ENCODE data around the gene KIFC1. TPM values are rescaled to one million over a fixed set of nuclear protein-coding genes. Genes with fewer than 3 reads are reported as not detected.

KIFC1 gene
- total and polyA plus RNA-seq, 2 experiments from 2014 or later, result 4.0 to 14.4 TPM

DNA sequence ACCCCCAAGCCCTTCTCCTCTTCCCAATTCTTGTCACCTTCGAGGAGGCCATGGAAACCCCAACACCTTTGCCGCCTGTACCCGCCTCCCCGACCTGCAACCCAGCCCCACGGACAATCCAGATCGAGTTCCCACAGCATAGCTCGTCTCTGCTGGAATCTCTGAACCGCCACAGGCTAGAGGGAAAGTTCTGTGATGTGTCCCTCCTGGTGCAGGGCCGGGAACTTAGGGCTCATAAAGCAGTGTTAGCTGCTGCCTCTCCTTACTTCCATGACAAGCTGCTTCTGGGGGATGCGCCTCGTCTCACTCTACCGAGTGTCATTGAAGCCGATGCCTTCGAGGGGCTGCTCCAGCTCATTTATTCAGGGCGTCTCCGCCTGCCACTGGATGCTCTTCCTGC, 63.4 kb downstream of the KIFC1 start:
- peaks cover 4% of the 10 kb centered on the region; the same call in 1 of the 2 replicates for H3K4me1 ChIP-seq (ENCODE audit: insufficient read depth)
- H3K4me2 ChIP-seq (ENCODE audit: unreplicated experiment), result peak overlapping the region; percentile 85
- 46 to 51% methylated on average over 16 of the region's 16 CpGs for WGBS, 2 experiments (ENCODE audit: low coverage in 1 of 2, low lambda C conversion rate in 2 of 2, missing lambda C conversion rate in 2 of 2)
- H3K4me3 ChIP-seq, result peak overlapping the region; percentile 87
- peaks cover 10% of the 10 kb centered on the region for H3F3A ChIP-seq (ENCODE audit: insufficient read depth)
- H3K79me2 ChIP-seq (ENCODE audit: insufficient read depth), result peaks cover 26% of the 10 kb centered on the region
- H3K36me3 ChIP-seq (ENCODE audit: low read depth), result no peaks in the 10 kb centered on the region
- no peaks in the 10 kb centered on the region for H4K20me1 ChIP-seq (ENCODE audit: insufficient read depth)
- H3K27me3 ChIP-seq (replicated peaks; ENCODE audit: insufficient read depth), result no peaks in the 10 kb centered on the region
- no peak for TF ChIP-seq EZH2phosphoT487 (IDR thresholded peaks at IDR 0.05; ENCODE audit: insufficient read depth, low read depth)
- H3K9me2 ChIP-seq (ENCODE audit: insufficient read depth), result no peaks in the 10 kb centered on the region
- peak overlapping the region; percentile 66 for H2AFZ ChIP-seq
- in situ Hi-C loops (cut with MboI), result no loop called here
- H3K9ac ChIP-seq, result peak overlapping the region; percentile 84
- peak; percentile 14 for DNase-seq
- no peaks in the 10 kb centered on the region for H3K9me3 ChIP-seq (ENCODE audit: low read depth)
- H3K27ac ChIP-seq, result no peak overlapping the region

DNA sequence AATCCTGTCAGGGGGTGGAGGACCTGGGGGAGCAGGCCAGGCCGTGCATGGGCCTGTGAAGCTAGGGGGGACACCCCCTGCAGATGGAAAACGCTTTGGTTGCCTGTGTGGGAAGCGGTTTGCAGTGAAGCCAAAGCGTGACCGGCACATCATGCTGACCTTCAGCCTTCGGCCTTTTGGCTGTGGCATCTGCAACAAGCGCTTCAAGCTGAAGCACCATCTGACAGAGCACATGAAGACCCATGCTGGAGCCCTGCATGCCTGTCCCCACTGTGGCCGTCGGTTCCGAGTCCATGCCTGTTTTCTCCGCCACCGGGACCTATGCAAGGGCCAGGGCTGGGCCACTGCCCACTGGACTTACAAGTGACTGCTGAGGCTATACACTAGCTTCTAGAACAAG, 64.5 kb downstream of the KIFC1 start:
- no peak overlapping the region for H3K9ac ChIP-seq
- 96 to 98% methylated on average over 12 of the region's 12 CpGs for WGBS, 2 experiments (ENCODE audit: low coverage in 1 of 2, low lambda C conversion rate in 2 of 2, missing lambda C conversion rate in 2 of 2)
- TF ChIP-seq EZH2 (IDR thresholded peaks at IDR 0.05; ENCODE audit: insufficient read depth, poor library complexity, severe bottlenecking) (no peak), EZH2phosphoT487 (IDR thresholded peaks at IDR 0.05; ENCODE audit: insufficient read depth, low read depth) (no peak)
- no peak overlapping the region for H3K4me2 ChIP-seq (ENCODE audit: unreplicated experiment)
- H3K9me2 ChIP-seq (ENCODE audit: insufficient read depth), result no peaks in the 10 kb centered on the region
- no peak for DNase-seq
- no peak overlapping the region for H3K27ac ChIP-seq
- in situ Hi-C loops (cut with MboI), result no loop called here
- no peaks in the 10 kb centered on the region for H3K9me3 ChIP-seq (ENCODE audit: low read depth)
- H3K79me2 ChIP-seq (ENCODE audit: insufficient read depth), result peaks cover 26% of the 10 kb centered on the region
- no peak overlapping the region for H2AFZ ChIP-seq
- no peaks in the 10 kb centered on the region for H3K27me3 ChIP-seq (replicated peaks; ENCODE audit: insufficient read depth)
- H3K36me3 ChIP-seq (ENCODE audit: low read depth), result no peaks in the 10 kb centered on the region
- H3F3A ChIP-seq (ENCODE audit: insufficient read depth), result no peaks in the 10 kb centered on the region
- no peaks in the 10 kb centered on the region for H4K20me1 ChIP-seq (ENCODE audit: insufficient read depth)
- H3K4me3 ChIP-seq, result no peak overlapping the region
- H3K4me1 ChIP-seq (ENCODE audit: insufficient read depth), result peaks cover 4% of the 10 kb centered on the region; the same call in 1 of the 2 replicates

DNA sequence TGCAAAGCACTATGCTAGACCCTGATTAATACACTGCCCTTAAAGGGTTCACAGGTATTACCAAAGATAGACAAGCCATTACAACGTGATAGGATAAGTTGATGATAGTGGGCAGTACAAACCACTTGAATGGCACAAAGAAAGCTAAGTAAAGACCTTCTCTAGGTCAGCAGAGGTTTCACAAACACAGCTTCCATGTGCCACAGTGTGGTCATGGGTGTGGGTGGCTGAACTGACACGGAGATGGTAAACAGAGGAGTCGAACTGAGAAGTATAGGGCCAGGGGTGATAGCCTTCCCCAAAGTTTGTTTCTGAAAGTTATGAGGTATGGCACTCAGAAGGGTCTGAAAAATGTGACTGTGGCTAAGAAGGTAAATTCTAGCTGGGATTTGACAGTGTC, 67.1 kb downstream of the KIFC1 start:
- DNase-seq, result no peak
- no peaks in the 10 kb centered on the region for H4K20me1 ChIP-seq (ENCODE audit: insufficient read depth)
- no peak overlapping the region for H3K9ac ChIP-seq
- no peaks in the 10 kb centered on the region for H3K36me3 ChIP-seq (ENCODE audit: low read depth)
- TF ChIP-seq EZH2 (IDR thresholded peaks at IDR 0.05; ENCODE audit: insufficient read depth, poor library complexity, severe bottlenecking) (no peak), EZH2phosphoT487 (IDR thresholded peaks at IDR 0.05; ENCODE audit: insufficient read depth, low read depth) (no peak)
- H3K4me1 ChIP-seq (ENCODE audit: insufficient read depth), result peaks cover 4% of the 10 kb centered on the region; the same call in 1 of the 2 replicates
- WGBS, 2 experiments (ENCODE audit: low coverage in 1 of 2, low lambda C conversion rate in 2 of 2, missing lambda C conversion rate in 2 of 2), result 35 to 39% methylated on average over 3 of the region's 3 CpGs
- H3K9me3 ChIP-seq (ENCODE audit: low read depth), result no peaks in the 10 kb centered on the region
- no peak overlapping the region for H2AFZ ChIP-seq
- no peaks in the 10 kb centered on the region for H3K27me3 ChIP-seq (replicated peaks; ENCODE audit: insufficient read depth)
- no peaks in the 10 kb centered on the region for H3K9me2 ChIP-seq (ENCODE audit: insufficient read depth)
- H3F3A ChIP-seq (ENCODE audit: insufficient read depth), result no peaks in the 10 kb centered on the region
- H3K27ac ChIP-seq, result no peak overlapping the region
- in situ Hi-C loops (cut with MboI), result no loop called here
- no peak overlapping the region for H3K4me2 ChIP-seq (ENCODE audit: unreplicated experiment)
- no peak overlapping the region for H3K4me3 ChIP-seq
- peaks cover 24% of the 10 kb centered on the region for H3K79me2 ChIP-seq (ENCODE audit: insufficient read depth)

DNA sequence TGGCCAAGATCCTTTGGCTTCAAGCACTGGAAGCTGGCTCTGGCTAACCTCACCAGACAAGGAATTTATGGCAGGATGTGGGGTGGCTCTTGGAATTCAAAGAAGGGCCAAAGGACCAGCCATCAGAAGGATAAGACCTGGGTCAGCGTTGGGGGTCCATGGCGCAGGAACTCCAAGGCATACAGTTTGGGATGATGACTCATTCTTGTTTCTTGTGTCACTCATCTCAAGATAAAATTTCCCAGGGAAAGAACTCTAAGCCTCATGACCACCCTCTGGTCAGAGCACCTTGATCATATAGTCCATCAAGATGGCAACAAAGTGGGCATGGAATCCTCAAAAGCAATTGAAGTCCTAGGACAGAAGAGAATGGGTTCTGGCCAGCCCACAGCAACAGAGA, 67.6 kb downstream of the KIFC1 start:
- WGBS, 2 experiments (ENCODE audit: low coverage in 1 of 2, low lambda C conversion rate in 2 of 2, missing lambda C conversion rate in 2 of 2), result 96 to 98% methylated on average over 2 of the region's 2 CpGs

More for the DNA sequence above, 67.6 kb downstream of the KIFC1 start:
- H3K4me2 ChIP-seq (ENCODE audit: unreplicated experiment), result no peak overlapping the region
- in situ Hi-C loops (cut with MboI), result no loop called here
- H3K36me3 ChIP-seq (ENCODE audit: low read depth), result no peaks in the 10 kb centered on the region
- no peaks in the 10 kb centered on the region for H3F3A ChIP-seq (ENCODE audit: insufficient read depth)
- peaks cover 4% of the 10 kb centered on the region; the same call in 1 of the 2 replicates for H3K4me1 ChIP-seq (ENCODE audit: insufficient read depth)
- H3K4me3 ChIP-seq, result no peak overlapping the region
- H3K79me2 ChIP-seq (ENCODE audit: insufficient read depth), result peaks cover 21% of the 10 kb centered on the region
- no peak overlapping the region for H3K9ac ChIP-seq
- DNase-seq, result no peak
- no peak overlapping the region for H2AFZ ChIP-seq
- H3K9me2 ChIP-seq (ENCODE audit: insufficient read depth), result no peaks in the 10 kb centered on the region
- H3K27me3 ChIP-seq (replicated peaks; ENCODE audit: insufficient read depth), result no peaks in the 10 kb centered on the region
- H3K9me3 ChIP-seq (ENCODE audit: low read depth), result no peaks in the 10 kb centered on the region
- TF ChIP-seq EZH2phosphoT487 (IDR thresholded peaks at IDR 0.05; ENCODE audit: insufficient read depth, low read depth) (no peak), EZH2 (IDR thresholded peaks at IDR 0.05; ENCODE audit: insufficient read depth, poor library complexity, severe bottlenecking) (no peak)
- no peaks in the 10 kb centered on the region for H4K20me1 ChIP-seq (ENCODE audit: insufficient read depth)
- H3K27ac ChIP-seq, result no peak overlapping the region

Small RNA genes lying within 50 kb of the gene (microRNA-seq; reads per million reads assigned to microRNA genes)
- gene MIR5004 (ENCODE audit: borderline number of aligned reads), result not detected

Small RNA genes lying within 50 kb of the gene (small RNA-seq; reads per million reads assigned to genes)
- gene RPL35AP4 (ENCODE audit: low read depth, low replicate concordance) (not detected), gene ZBTB9 (ENCODE audit: low read depth, low replicate concordance) (not detected)

Other genes with a start within 250 kb of the KIFC1 start
- gene COL11A2, start 199.4 kb upstream of the KIFC1 start, total RNA-seq (2014; rRNA removed; shearing (Covaris generic)), result 0.25 and 0.32 TPM in 2 replicates
- 0.05 and 0.31 TPM in 2 replicates for gene COL11A2, start 199.4 kb upstream of the KIFC1 start, polyA plus RNA-seq (2016; fragmentation: Nextera tagmentation; extraction: Ambion mirVana)
- 27.7 and 28.8 TPM in 2 replicates for gene RXRB, start 191.2 kb upstream of the KIFC1 start, total RNA-seq (2014; rRNA removed; shearing (Covaris generic))
- gene RXRB, start 191.2 kb upstream of the KIFC1 start, polyA plus RNA-seq (2016; fragmentation: Nextera tagmentation; extraction: Ambion mirVana), result 28.1 and 28.9 TPM in 2 replicates
- gene SLC39A7, start 191.0 kb upstream of the KIFC1 start, total RNA-seq (2014; rRNA removed; shearing (Covaris generic)), result 126 and 147 TPM in 2 replicates
- gene SLC39A7, start 191.0 kb upstream of the KIFC1 start, polyA plus RNA-seq (2016; fragmentation: Nextera tagmentation; extraction: Ambion mirVana), result 24.7 and 26.9 TPM in 2 replicates
- gene HSD17B8, start 187.2 kb upstream of the KIFC1 start, total RNA-seq (2014; rRNA removed; shearing (Covaris generic)), result 1.8 and 3.7 TPM in 2 replicates
- 5.3 and 5.6 TPM in 2 replicates for gene HSD17B8, start 187.2 kb upstream of the KIFC1 start, polyA plus RNA-seq (2016; fragmentation: Nextera tagmentation; extraction: Ambion mirVana)
- gene RING1, start 183.3 kb upstream of the KIFC1 start, total RNA-seq (2014; rRNA removed; shearing (Covaris generic)), result 35.8 and 37.6 TPM in 2 replicates
- 11.3 and 12.7 TPM in 2 replicates for gene RING1, start 183.3 kb upstream of the KIFC1 start, polyA plus RNA-seq (2016; fragmentation: Nextera tagmentation; extraction: Ambion mirVana)
- 32.3 and 38.8 TPM in 2 replicates for gene VPS52, start 119.9 kb upstream of the KIFC1 start, total RNA-seq (2014; rRNA removed; shearing (Covaris generic))
- 33.9 and 35.3 TPM in 2 replicates for gene VPS52, start 119.9 kb upstream of the KIFC1 start, polyA plus RNA-seq (2016; fragmentation: Nextera tagmentation; extraction: Ambion mirVana)
- gene RPS18, start 119.7 kb upstream of the KIFC1 start, total RNA-seq (2014; rRNA removed; shearing (Covaris generic)), result 2,521 and 3,021 TPM in 2 replicates
- gene RPS18, start 119.7 kb upstream of the KIFC1 start, polyA plus RNA-seq (2016; fragmentation: Nextera tagmentation; extraction: Ambion mirVana), result 1,848 and 1,924 TPM in 2 replicates
- 2.6 and 2.7 TPM in 2 replicates for gene B3GALT4, start 114.7 kb upstream of the KIFC1 start, total RNA-seq (2014; rRNA removed; shearing (Covaris generic))
- gene B3GALT4, start 114.7 kb upstream of the KIFC1 start, polyA plus RNA-seq (2016; fragmentation: Nextera tagmentation; extraction: Ambion mirVana), result 2.4 and 2.7 TPM in 2 replicates
- gene WDR46, start 102.6 kb upstream of the KIFC1 start, total RNA-seq (2014; rRNA removed; shearing (Covaris generic)), result 64.4 and 81.9 TPM in 2 replicates
- gene WDR46, start 102.6 kb upstream of the KIFC1 start, polyA plus RNA-seq (2016; fragmentation: Nextera tagmentation; extraction: Ambion mirVana), result 79.4 and 90.9 TPM in 2 replicates
- 31.9 and 38.7 TPM in 2 replicates for gene PFDN6, start 102.2 kb upstream of the KIFC1 start, total RNA-seq (2014; rRNA removed; shearing (Covaris generic))
- 7.9 and 9.1 TPM in 2 replicates for gene PFDN6, start 102.2 kb upstream of the KIFC1 start, polyA plus RNA-seq (2016; fragmentation: Nextera tagmentation; extraction: Ambion mirVana)
- 18.5 and 21.1 TPM in 2 replicates for gene RGL2, start 92.9 kb upstream of the KIFC1 start, total RNA-seq (2014; rRNA removed; shearing (Covaris generic))
- gene RGL2, start 92.9 kb upstream of the KIFC1 start, polyA plus RNA-seq (2016; fragmentation: Nextera tagmentation; extraction: Ambion mirVana), result 22.4 and 23.3 TPM in 2 replicates
- gene TAPBP, start 77.7 kb upstream of the KIFC1 start, total RNA-seq (2014; rRNA removed; shearing (Covaris generic)), result 62.3 and 68.7 TPM in 2 replicates
- gene TAPBP, start 77.7 kb upstream of the KIFC1 start, polyA plus RNA-seq (2016; fragmentation: Nextera tagmentation; extraction: Ambion mirVana), result 75.8 and 78.4 TPM in 2 replicates
- 15.3 and 18.3 TPM in 2 replicates for gene ZBTB22, start 74.1 kb upstream of the KIFC1 start, total RNA-seq (2014; rRNA removed; shearing (Covaris generic))
- gene ZBTB22, start 74.1 kb upstream of the KIFC1 start, polyA plus RNA-seq (2016; fragmentation: Nextera tagmentation; extraction: Ambion mirVana), result 9.8 and 11.2 TPM in 2 replicates
- 24.8 and 27.8 TPM in 2 replicates for gene DAXX, start 68.9 kb upstream of the KIFC1 start, total RNA-seq (2014; rRNA removed; shearing (Covaris generic))
- 42.2 and 49.3 TPM in 2 replicates for gene DAXX, start 68.9 kb upstream of the KIFC1 start, polyA plus RNA-seq (2016; fragmentation: Nextera tagmentation; extraction: Ambion mirVana)
- gene PHF1, start 19.2 kb downstream of the KIFC1 start, total RNA-seq (2014; rRNA removed; shearing (Covaris generic)), result 39.8 and 44.9 TPM in 2 replicates
- 24.5 TPM in 2 replicates for gene PHF1, start 19.2 kb downstream of the KIFC1 start, polyA plus RNA-seq (2016; fragmentation: Nextera tagmentation; extraction: Ambion mirVana)
- gene CUTA, start 26.3 kb downstream of the KIFC1 start, total RNA-seq (2014; rRNA removed; shearing (Covaris generic)), result 197 and 204 TPM in 2 replicates
- gene CUTA, start 26.3 kb downstream of the KIFC1 start, polyA plus RNA-seq (2016; fragmentation: Nextera tagmentation; extraction: Ambion mirVana), result 397 and 404 TPM in 2 replicates
- gene SYNGAP1, start 28.2 kb downstream of the KIFC1 start, total RNA-seq (2014; rRNA removed; shearing (Covaris generic)), result 2.8 and 3.7 TPM in 2 replicates
- gene SYNGAP1, start 28.2 kb downstream of the KIFC1 start, polyA plus RNA-seq (2016; fragmentation: Nextera tagmentation; extraction: Ambion mirVana), result 0.42 and 0.65 TPM in 2 replicates
- 2.0 and 3.5 TPM in 2 replicates for gene ZBTB9, start 62.8 kb downstream of the KIFC1 start, total RNA-seq (2014; rRNA removed; shearing (Covaris generic))
- 7.0 and 7.3 TPM in 2 replicates for gene ZBTB9, start 62.8 kb downstream of the KIFC1 start, polyA plus RNA-seq (2016; fragmentation: Nextera tagmentation; extraction: Ambion mirVana)
- 18.8 and 22.5 TPM in 2 replicates for gene BAK1, start 188.5 kb downstream of the KIFC1 start, total RNA-seq (2014; rRNA removed; shearing (Covaris generic))
- gene BAK1, start 188.5 kb downstream of the KIFC1 start, polyA plus RNA-seq (2016; fragmentation: Nextera tagmentation; extraction: Ambion mirVana), result 30.7 and 37.1 TPM in 2 replicates
- 10.4 and 14.3 TPM in 2 replicates for gene ITPR3, start 229.5 kb downstream of the KIFC1 start, total RNA-seq (2014; rRNA removed; shearing (Covaris generic))
- 4.8 and 4.9 TPM in 2 replicates for gene ITPR3, start 229.5 kb downstream of the KIFC1 start, polyA plus RNA-seq (2016; fragmentation: Nextera tagmentation; extraction: Ambion mirVana)